Lower leg skin (tissue), 4 donors: ENCODE results near the gene ATF6. TPM values are rescaled to one million over a fixed set of nuclear protein-coding genes. Genes with fewer than 3 reads are reported as not detected.

Source experiments
- DNase-seq, 2 donors: peaks; one replicate each; pipeline ENCODE4 v3.0.0-alpha.2; 2019; ENCODE audit warnings: low spot score in 2 of 2
- H3K4me3 ChIP-seq: fragments of 200-600 bp; sonication (generic); 2 replicates; pipeline ENCODE4 v1.5.1; 2017; ENCODE audit warnings: mild to moderate bottlenecking, low read depth; ENCODE audit not compliant: poor library complexity, severe bottlenecking
- CTCF ChIP-seq, 3 donors: fragments of 450-650 bp; IDR thresholded peaks; one replicate each; pipeline ENCODE4 v1.5.1; 2016; ENCODE audit warnings: antibody characterized with exemption in 3 of 3, mild to moderate bottlenecking in 3 of 3, moderate library complexity in 2 of 3
- POLR2A ChIP-seq, 2 donors: fragments of 450-650 bp; IDR thresholded peaks; one replicate each; pipeline ENCODE4 v1.6.1; 2016 to 2017; ENCODE audit warnings: antibody characterized with exemption in 2 of 2, mild to moderate bottlenecking in 1 of 2, moderate library complexity in 1 of 2
- WGBS, 2 donors: methylation state at CpG; one replicate each; pipeline ENCODE4 v1.1.5; 2018; 5-methylcytosine and 5-hydroxymethylcytosine counted together
- intact Hi-C: fragments of 100-400 bp; cut with DNase I; formaldehyde crosslinking; loops from one replicate; pipeline ENCODE4 v1.15.0; 2023; ENCODE audit warnings: low total_unique reads
- total RNA-seq, 4 donors: library from RNA; depleted of rRNA; stranded (reverse); fragments of >200 nt; gene quantifications; one replicate each; pipeline ENCODE4 v1.1.0, GENCODE V29; 2016

Gene ATF6
- total RNA-seq, 4 donors from 2014 or later, result 28.7 to 33.5 (median 31.2) TPM

- intact Hi-C loops, result no loop called here
- TF ChIP-seq POLR2A (IDR thresholded peaks at IDR 0.05), result no peak
- no peak for TF ChIP-seq CTCF (IDR thresholded peaks at IDR 0.05)
- 77 to 83% methylated on average over 4 of the region's 4 CpGs for WGBS, 2 donors
- DNase-seq, result no peak
- H3K4me3 ChIP-seq, result no peak overlapping the region
Measured at GRCh38 chr1:161966067-161966466, 199.9 kb downstream of the ATF6 start.

- 43 to 69% methylated on average over 6 of the region's 6 CpGs for WGBS, 2 donors
- intact Hi-C loops, result no loop called here
- no peak overlapping the region for H3K4me3 ChIP-seq
- no peak for TF ChIP-seq POLR2A (IDR thresholded peaks at IDR 0.05)
- TF ChIP-seq CTCF (IDR thresholded peaks at IDR 0.05), result no peak
- no peak for DNase-seq
Measured at GRCh38 chr1:161970036-161970435, 203.9 kb downstream of the ATF6 start.

GRCh38 chr1:161970633-161971032 lies 204.5 kb downstream of the ATF6 start:
- no peak for DNase-seq
- H3K4me3 ChIP-seq, result no peak overlapping the region
- WGBS, 2 donors, result 42 to 60% methylated on average over 3 of the region's 3 CpGs
- TF ChIP-seq CTCF (IDR thresholded peaks at IDR 0.05), result no peak
- no peak for TF ChIP-seq POLR2A (IDR thresholded peaks at IDR 0.05)
- intact Hi-C loops, result no loop called here

- TF ChIP-seq CTCF (IDR thresholded peaks at IDR 0.05) (no peak), POLR2A (IDR thresholded peaks at IDR 0.05) (no peak)
Measured at GRCh38 chr1:161972828-161973227, 206.7 kb downstream of the ATF6 start.

GRCh38 chr1:161973924-161974845 lies 208.1 kb downstream of the ATF6 start:
- WGBS, 2 donors, result 36 to 48% methylated on average over 8 to 9 of the region's 9 CpGs
- intact Hi-C loops, result no loop called here
- DNase-seq, result no peak

More at GRCh38 chr1:161972828-161973227, 206.7 kb downstream of the ATF6 start:
- H3K4me3 ChIP-seq, result no peak overlapping the region
- no peak for DNase-seq
- intact Hi-C loops, result no loop called here
- WGBS, 2 donors, result 86 to 87% methylated on average over 9 of the region's 9 CpGs

More at GRCh38 chr1:161973924-161974845, 208.1 kb downstream of the ATF6 start:
- no peak overlapping the region for H3K4me3 ChIP-seq
- TF ChIP-seq CTCF (IDR thresholded peaks at IDR 0.05) (no peak), POLR2A (IDR thresholded peaks at IDR 0.05) (no peak)
